Loucy (cell line): Measurements from ENCODE around the gene BSN.

Source experiments
- EZH2phosphoT487 ChIP-seq: fragments of 200-600 bp; IDR thresholded peaks from 2 replicates; pipeline ENCODE4 v1.6.1; 2018; ENCODE audit warnings: antibody characterized with exemption, mild to moderate bottlenecking, moderate library complexity, borderline replicate concordance
- TF ChIP-seq, protein P1 (sequence below): fragments of 200-600 bp; sonication (generic); conservative IDR thresholded peaks from 2 replicates; pipeline ENCODE4 v1.5.1; 2014; ENCODE audit warnings: mild to moderate bottlenecking, antibody characterized with exemption, low read length

- TF ChIP-seq, protein P1, sequence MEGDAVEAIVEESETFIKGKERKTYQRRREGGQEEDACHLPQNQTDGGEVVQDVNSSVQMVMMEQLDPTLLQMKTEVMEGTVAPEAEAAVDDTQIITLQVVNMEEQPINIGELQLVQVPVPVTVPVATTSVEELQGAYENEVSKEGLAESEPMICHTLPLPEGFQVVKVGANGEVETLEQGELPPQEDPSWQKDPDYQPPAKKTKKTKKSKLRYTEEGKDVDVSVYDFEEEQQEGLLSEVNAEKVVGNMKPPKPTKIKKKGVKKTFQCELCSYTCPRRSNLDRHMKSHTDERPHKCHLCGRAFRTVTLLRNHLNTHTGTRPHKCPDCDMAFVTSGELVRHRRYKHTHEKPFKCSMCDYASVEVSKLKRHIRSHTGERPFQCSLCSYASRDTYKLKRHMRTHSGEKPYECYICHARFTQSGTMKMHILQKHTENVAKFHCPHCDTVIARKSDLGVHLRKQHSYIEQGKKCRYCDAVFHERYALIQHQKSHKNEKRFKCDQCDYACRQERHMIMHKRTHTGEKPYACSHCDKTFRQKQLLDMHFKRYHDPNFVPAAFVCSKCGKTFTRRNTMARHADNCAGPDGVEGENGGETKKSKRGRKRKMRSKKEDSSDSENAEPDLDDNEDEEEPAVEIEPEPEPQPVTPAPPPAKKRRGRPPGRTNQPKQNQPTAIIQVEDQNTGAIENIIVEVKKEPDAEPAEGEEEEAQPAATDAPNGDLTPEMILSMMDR: no peak
- TF ChIP-seq EZH2phosphoT487: no peak
These were observed 82.8 kb downstream of the BSN start for GRCh38 chr3:49636883-49637609.
